GM23248 (cell line): Measurements from ENCODE around the gene FAM168A.

ENCODE experiments used
- EZH2 ChIP-seq: fragments of 200-600 bp; sonication (generic); IDR thresholded peaks from 2 replicates; pipeline ENCODE4 v1.6.1; 2018; ENCODE audit warnings: antibody characterized with exemption, mild to moderate bottlenecking; ENCODE audit not compliant: insufficient read depth, poor library complexity, severe bottlenecking
- EZH2phosphoT487 ChIP-seq: fragments of 200-600 bp; sonication (generic); IDR thresholded peaks from 2 replicates; pipeline ENCODE4 v1.6.1; 2018; ENCODE audit warnings: antibody characterized with exemption, moderate library complexity, mild to moderate bottlenecking, low read depth; ENCODE audit not compliant: insufficient read depth

GRCh38 chr11:73612601-73613140 is 14.8 kb upstream of the FAM168A start:
- TF ChIP-seq EZH2phosphoT487 (no peak), EZH2 (no peak)
